Natural killer cell (primary cell): ENCODE results near the gene PGRMC1. TPM values are rescaled to one million over a fixed set of nuclear protein-coding genes. Genes with fewer than 3 reads are reported as not detected.
"Not testable (repeated sequence)": the region's sequence is repeated elsewhere in the genome, so short reads cannot be mapped to it uniquely, and the experiment has no call there.

Experiments used
- ATAC-seq, 3 donors: fragments of 150-1000 bp in 2 of 3; fragments of 200-7000 bp in 1 of 3; cut with Tn5 transposase; 1 replicate in 1 of 3; 2 replicates in 2 of 3; pipeline ENCODE4 v1.10.0; 2021; ENCODE audit warnings: mild to moderate bottlenecking in 2 of 3, moderate library complexity in 2 of 3
- DNase-seq, 2 donors: peaks; one replicate each; pipeline versions ENCODE4 v3.0.0 to v3.0.0-alpha.2; 2013 to 2021; ENCODE audit warnings: mixed read lengths in 1 of 2
- H3K27ac ChIP-seq: one replicate; pipeline ENCODE4 v1.5.1; 2013; ENCODE audit warnings: mild to moderate bottlenecking, low read length
- H3K27me3 ChIP-seq: one replicate; pipeline ENCODE4 v1.6.1; 2013; ENCODE audit warnings: low read length; ENCODE audit not compliant: control insufficient read depth, insufficient read depth
- H3K36me3 ChIP-seq: one replicate; pipeline ENCODE4 v1.6.1; 2013; ENCODE audit warnings: low read length; ENCODE audit not compliant: control insufficient read depth, insufficient read depth
- H3K4me1 ChIP-seq: one replicate; pipeline ENCODE4 v1.6.1; 2013; ENCODE audit warnings: low read length; ENCODE audit not compliant: control insufficient read depth, insufficient read depth
- H3K4me3 ChIP-seq: one replicate; pipeline ENCODE4 v1.5.1; 2013; ENCODE audit warnings: low read length
- H3K9me3 ChIP-seq: one replicate; pipeline ENCODE4 v1.6.1; 2013; ENCODE audit warnings: low read length; ENCODE audit not compliant: control insufficient read depth, insufficient read depth
- H3K27ac Mint-ChIP-seq, 2 donors: one replicate each; pipeline ENCODE4 v1.8.0; 2022; ENCODE audit warnings: mild to moderate bottlenecking in 2 of 2, mixed read lengths in 2 of 2, moderate library complexity in 1 of 2
- H3K27me3 Mint-ChIP-seq, 2 donors: one replicate each; pipeline ENCODE4 v1.8.0; 2022; ENCODE audit warnings: low read depth in 2 of 2, mixed read lengths in 2 of 2
- H3K36me3 Mint-ChIP-seq: one replicate; pipeline ENCODE4 v1.8.0; 2022; ENCODE audit warnings: mixed read lengths
- H3K4me1 Mint-ChIP-seq, 2 donors: one replicate each; pipeline ENCODE4 v1.8.0; 2022; ENCODE audit warnings: mixed read lengths in 2 of 2
- H3K4me3 Mint-ChIP-seq: one replicate; pipeline ENCODE4 v1.8.0; 2022; ENCODE audit warnings: mild to moderate bottlenecking, moderate library complexity, mixed read lengths
- H3K9me3 Mint-ChIP-seq, 2 donors: one replicate each; pipeline ENCODE4 v1.8.0; 2022; ENCODE audit warnings: mixed read lengths in 2 of 2
- WGBS: methylation state at CpG from one replicate; pipeline ENCODE4 v1.1.7; 2013; ENCODE audit warnings: missing lambda C conversion rate; ENCODE audit not compliant: insufficient coverage; 5-methylcytosine and 5-hydroxymethylcytosine counted together
- intact Hi-C: fragments of 100-400 bp; cut with micrococcal nuclease; formaldehyde crosslinking; loops from one replicate; pipeline ENCODE4 v1.14.2; 2022
- total RNA-seq, 4 donors: library from RNA; stranded (reverse); fragments of 120-200 nt in 1 of 4; gene quantifications; one replicate each; pipeline versions ENCODE4 v1.2.3 to v1.2.4, GENCODE V29; 2013 to 2022
- TF ChIP-seq, protein P1 (sequence below): fragments of 200-600 bp; IDR thresholded peaks from one replicate; pipeline ENCODE4 v1.8.0; 2022; ENCODE audit warnings: antibody characterized with exemption

PGRMC1 gene
- total RNA-seq, 3 donors from 2014 or later (not counting 1 experiment from before 2014, with no cell fraction given), result 11.5 to 13.6 (median 13.2) TPM

DNA sequence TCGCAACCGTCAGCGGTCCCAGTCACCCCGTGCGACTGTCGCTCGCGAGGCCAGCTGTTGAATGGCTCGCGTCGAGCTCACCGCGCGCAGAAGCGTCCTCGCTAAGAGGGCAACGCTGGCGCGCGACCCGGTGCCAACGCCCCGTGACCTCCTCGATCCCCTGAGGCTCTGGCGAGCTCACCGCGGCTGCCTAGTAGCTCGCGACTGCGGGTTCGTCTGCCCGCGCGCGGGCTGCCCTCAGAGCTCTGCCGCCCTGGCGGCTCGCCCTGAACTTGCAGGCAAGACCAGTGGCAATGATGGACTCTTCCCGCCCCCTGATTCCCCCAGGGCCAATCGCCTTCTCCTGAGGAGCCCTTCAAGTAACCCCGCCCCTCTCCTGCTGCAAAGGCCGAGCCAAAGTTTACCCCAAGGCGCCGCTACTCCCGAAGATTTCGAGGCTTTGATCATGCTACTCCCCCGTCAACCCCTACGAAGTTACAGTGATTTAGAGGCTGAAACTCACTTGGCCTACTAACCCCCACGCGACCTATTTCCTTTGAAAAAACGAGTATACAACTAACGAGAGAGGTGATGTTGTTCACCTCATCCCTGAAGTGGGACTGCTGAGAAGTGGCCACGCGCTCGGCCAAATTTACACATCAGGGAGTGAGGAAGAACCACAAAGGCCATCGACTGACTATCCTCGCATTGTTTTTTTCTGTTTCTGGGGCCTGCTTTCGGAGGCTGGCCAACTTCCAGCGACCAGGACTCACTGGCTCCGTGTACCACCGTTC lies 37.5 kb downstream of the PGRMC1 start:
- Histone ChIP-seq H3K4me3 (peak overlapping the region; percentile 21), H3K4me1 (peaks cover 11% of the 10 kb centered on the region), H3K36me3 (no peaks in the 10 kb centered on the region), H3K27ac (no peak overlapping the region), H3K9me3 (no peaks in the 10 kb centered on the region), H3K27me3 (peaks cover 6% of the 10 kb centered on the region)
- peak overlapping the region; percentile 69 for H3K4me3 Mint-ChIP-seq
- peak; percentile 18 to 67 for DNase-seq
- H3K27ac Mint-ChIP-seq, result no peak overlapping the region
- H3K27me3 Mint-ChIP-seq, result peaks cover 3 to 39% of the 10 kb centered on the region in 2 donors
- intact Hi-C loops, result no loop called here
- H3K4me1 Mint-ChIP-seq, result peaks cover 0 to 10% of the 10 kb centered on the region in 2 donors
- 10% methylated on average over 61 of the region's 61 CpGs for WGBS
- H3K36me3 Mint-ChIP-seq, result no peaks in the 10 kb centered on the region
- ATAC-seq, result peak; percentile 79 to 96 (median 94)
- no peaks in the 10 kb centered on the region for H3K9me3 Mint-ChIP-seq
- TF ChIP-seq, protein P1, sequence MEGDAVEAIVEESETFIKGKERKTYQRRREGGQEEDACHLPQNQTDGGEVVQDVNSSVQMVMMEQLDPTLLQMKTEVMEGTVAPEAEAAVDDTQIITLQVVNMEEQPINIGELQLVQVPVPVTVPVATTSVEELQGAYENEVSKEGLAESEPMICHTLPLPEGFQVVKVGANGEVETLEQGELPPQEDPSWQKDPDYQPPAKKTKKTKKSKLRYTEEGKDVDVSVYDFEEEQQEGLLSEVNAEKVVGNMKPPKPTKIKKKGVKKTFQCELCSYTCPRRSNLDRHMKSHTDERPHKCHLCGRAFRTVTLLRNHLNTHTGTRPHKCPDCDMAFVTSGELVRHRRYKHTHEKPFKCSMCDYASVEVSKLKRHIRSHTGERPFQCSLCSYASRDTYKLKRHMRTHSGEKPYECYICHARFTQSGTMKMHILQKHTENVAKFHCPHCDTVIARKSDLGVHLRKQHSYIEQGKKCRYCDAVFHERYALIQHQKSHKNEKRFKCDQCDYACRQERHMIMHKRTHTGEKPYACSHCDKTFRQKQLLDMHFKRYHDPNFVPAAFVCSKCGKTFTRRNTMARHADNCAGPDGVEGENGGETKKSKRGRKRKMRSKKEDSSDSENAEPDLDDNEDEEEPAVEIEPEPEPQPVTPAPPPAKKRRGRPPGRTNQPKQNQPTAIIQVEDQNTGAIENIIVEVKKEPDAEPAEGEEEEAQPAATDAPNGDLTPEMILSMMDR, result no peak

- H3K36me3 Mint-ChIP-seq, H3K36me3 ChIP-seq, H3K27ac ChIP-seq, ATAC-seq, H3K4me1 ChIP-seq, H3K9me3 Mint-ChIP-seq, H3K4me3 Mint-ChIP-seq, H3K9me3 ChIP-seq, H3K27me3 ChIP-seq, intact Hi-C loops, DNase-seq, H3K27ac Mint-ChIP-seq, H3K4me3 ChIP-seq, H3K4me1 Mint-ChIP-seq: not testable (repeated sequence)
- peaks cover 8 to 51% of the 10 kb centered on the region in 2 donors for H3K27me3 Mint-ChIP-seq
- WGBS, result no CpG with 5 or more reads among the region's 4 CpGs
Observed at GRCh38 chrX:119282347-119282746, 46.3 kb downstream of the PGRMC1 start.

DNA sequence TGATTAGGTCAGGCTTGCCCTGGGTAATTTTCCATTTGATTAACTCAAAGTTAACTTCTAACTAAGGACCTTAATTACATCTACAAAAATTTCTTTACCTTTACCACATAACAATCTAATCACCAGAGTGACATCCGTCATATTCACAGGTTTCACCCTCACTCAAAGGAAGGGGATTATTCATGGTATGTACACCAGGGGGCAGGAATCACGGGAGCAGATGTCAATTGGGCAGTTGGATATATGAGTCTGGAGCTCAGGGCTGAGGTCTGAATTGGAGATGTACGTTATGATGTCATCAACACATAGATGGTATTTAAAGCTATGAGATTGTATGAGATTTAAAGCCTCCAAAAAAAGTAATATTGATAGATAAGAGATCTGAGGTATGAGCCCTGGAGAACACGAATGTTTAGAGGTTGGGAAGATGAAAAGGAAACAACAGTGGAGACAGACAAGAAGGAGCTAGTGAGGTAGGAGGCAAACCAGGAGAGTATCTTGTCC lies 52.9 kb downstream of the PGRMC1 start:
- no peaks in the 10 kb centered on the region for H3K4me1 Mint-ChIP-seq
- H3K9me3 Mint-ChIP-seq, result no peaks in the 10 kb centered on the region
- peaks cover 6 to 31% of the 10 kb centered on the region in 2 donors for H3K27me3 Mint-ChIP-seq
- Histone ChIP-seq H3K27me3 (no peaks in the 10 kb centered on the region), H3K9me3 (no peaks in the 10 kb centered on the region), H3K27ac (no peak overlapping the region), H3K36me3 (no peaks in the 10 kb centered on the region), H3K4me3 (no peak overlapping the region), H3K4me1 (no peaks in the 10 kb centered on the region)
- 82% methylated on average over 2 of the region's 4 CpGs for WGBS
- TF ChIP-seq, protein P1, result no peak
- DNase-seq, result no peak
- ATAC-seq, result no peak
- no peaks in the 10 kb centered on the region for H3K36me3 Mint-ChIP-seq
- no peak overlapping the region for H3K4me3 Mint-ChIP-seq
- no peak overlapping the region for H3K27ac Mint-ChIP-seq
- intact Hi-C loops, result no loop called here

DNA sequence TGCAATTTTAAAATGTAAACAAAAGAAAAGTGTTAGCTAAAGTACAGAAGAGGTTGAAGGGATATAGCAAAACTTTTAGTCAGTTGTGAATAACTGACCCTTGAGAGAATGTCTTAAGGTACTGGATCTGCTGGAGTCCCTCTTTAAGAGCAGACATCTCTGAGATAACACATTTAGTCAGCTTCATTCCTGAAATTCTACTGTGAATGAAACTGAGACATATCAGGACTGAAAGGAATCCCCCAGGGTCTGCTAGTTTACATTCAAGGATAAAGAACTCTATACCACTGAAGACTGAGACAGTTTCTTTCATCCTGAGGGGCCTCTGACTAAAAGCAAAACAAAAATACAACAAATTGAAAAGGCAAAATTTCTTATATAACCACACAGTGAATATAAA lies 54.4 kb downstream of the PGRMC1 start:
- Mint-ChIP-seq H3K27me3 (peaks cover 8 to 25% of the 10 kb centered on the region in 2 donors), H3K27ac (no peak overlapping the region), H3K9me3 (no peaks in the 10 kb centered on the region), H3K4me3 (no peak overlapping the region), H3K36me3 (no peaks in the 10 kb centered on the region), H3K4me1 (no peaks in the 10 kb centered on the region)
- H3K4me1 ChIP-seq, result no peaks in the 10 kb centered on the region
- no peaks in the 10 kb centered on the region for H3K9me3 ChIP-seq
- intact Hi-C loops, result no loop called here
- H3K27ac ChIP-seq, result no peak overlapping the region
- H3K4me3 ChIP-seq, result no peak overlapping the region
- DNase-seq, result no peak
- TF ChIP-seq, protein P1, result no peak
- no peaks in the 10 kb centered on the region for H3K36me3 ChIP-seq
- no peaks in the 10 kb centered on the region for H3K27me3 ChIP-seq
- ATAC-seq, result no peak

DNA sequence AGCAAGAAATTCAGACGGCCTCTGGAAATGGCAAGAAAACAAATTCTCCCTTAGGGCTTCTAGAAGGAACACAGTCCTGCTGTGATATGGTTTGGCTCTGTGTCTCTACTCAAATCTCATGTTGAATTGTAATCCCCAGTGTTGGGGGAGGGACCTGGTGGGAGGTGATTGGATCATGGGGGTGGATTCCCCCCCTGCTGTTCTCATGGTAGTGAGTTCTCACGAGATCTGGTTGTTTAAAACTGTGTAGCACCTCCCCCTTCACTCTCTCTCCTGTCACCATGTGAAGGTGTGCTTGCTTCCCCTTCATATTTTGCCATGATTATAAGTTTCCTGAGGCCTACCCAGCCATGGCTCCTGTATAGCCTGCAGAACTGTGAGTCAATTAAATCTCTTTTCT lies 55.2 kb downstream of the PGRMC1 start:
- H3K9me3 ChIP-seq, H3K9me3 Mint-ChIP-seq, H3K36me3 ChIP-seq, H3K4me1 Mint-ChIP-seq, H3K36me3 Mint-ChIP-seq, H3K27me3 ChIP-seq, H3K4me1 ChIP-seq, intact Hi-C loops, ATAC-seq, H3K4me3 Mint-ChIP-seq, H3K4me3 ChIP-seq, DNase-seq, H3K27ac ChIP-seq, H3K27ac Mint-ChIP-seq: not testable (repeated sequence)
- H3K27me3 Mint-ChIP-seq, result peaks cover 9 to 20% of the 10 kb centered on the region in 2 donors
- WGBS, result 78% methylated on average over 1 of the region's 2 CpGs
